NCI-H748 (cell line): Measurements from ENCODE around the gene ATP9B.
"Not testable (repeated sequence)": the region's sequence is repeated elsewhere in the genome, so short reads cannot be mapped to it uniquely, and the experiment has no call there.

Source experiments
- DNase-seq: peaks from one replicate; lab custom pipeline; 2025; ENCODE audit not compliant: unreplicated experiment; lab: John Stamatoyannopoulos, UW

Gene ATP9B

GRCh38 chr18:79234438-79234837, 165.2 kb downstream of the ATP9B start:
- DNase-seq = no peak

GRCh38 chr18:79239631-79240030, 170.4 kb downstream of the ATP9B start:
- peak; percentile 55 for DNase-seq

- DNase-seq = peak; percentile 99
These were observed 172.6 kb downstream of the ATP9B start for GRCh38 chr18:79241755-79242154.

- DNase-seq = peak; percentile 91
These were observed 173.1 kb downstream of the ATP9B start for GRCh38 chr18:79242246-79242645.

- peak; percentile 98 for DNase-seq
These were observed 176.4 kb downstream of the ATP9B start for GRCh38 chr18:79245517-79246001.

- DNase-seq = peak; percentile 90
These were observed 177.3 kb downstream of the ATP9B start for GRCh38 chr18:79246309-79247108.

GRCh38 chr18:79248495-79249060, 179.4 kb downstream of the ATP9B start:
- peak; percentile 45 for DNase-seq

GRCh38 chr18:79250301-79250981, 181.2 kb downstream of the ATP9B start:
- DNase-seq = no peak

- no peak for DNase-seq
These were observed 181.8 kb downstream of the ATP9B start for GRCh38 chr18:79251021-79251420.

- DNase-seq = no peak
These were observed 183.9 kb downstream of the ATP9B start for GRCh38 chr18:79252904-79253633.

GRCh38 chr18:79257480-79257879, 188.3 kb downstream of the ATP9B start:
- DNase-seq = no peak

GRCh38 chr18:79258447-79258846, 189.3 kb downstream of the ATP9B start:
- DNase-seq = no peak

- no peak for DNase-seq
These were observed 190.0 kb downstream of the ATP9B start for GRCh38 chr18:79259218-79259617.

GRCh38 chr18:79260023-79260422, 190.8 kb downstream of the ATP9B start:
- peak; percentile 95 for DNase-seq

GRCh38 chr18:79260510-79260909, 191.3 kb downstream of the ATP9B start:
- DNase-seq = no peak

GRCh38 chr18:79265068-79265467, 195.9 kb downstream of the ATP9B start:
- not testable (repeated sequence) for DNase-seq

- DNase-seq = not testable (repeated sequence)
These were observed 202.6 kb downstream of the ATP9B start for GRCh38 chr18:79271812-79272211.

- no peak for DNase-seq
These were observed 203.7 kb downstream of the ATP9B start for GRCh38 chr18:79272916-79273315.

- no peak for DNase-seq
These were observed 205.6 kb downstream of the ATP9B start for GRCh38 chr18:79274823-79275222.

GRCh38 chr18:79275461-79275860, 206.3 kb downstream of the ATP9B start:
- DNase-seq = no peak

GRCh38 chr18:79275992-79276391, 206.8 kb downstream of the ATP9B start:
- DNase-seq = no peak
